SK-N-SH treated with all-trans-retinoic acid at 6 μM for 48 hours (cell line): ENCODE measurements around the gene SLC7A5.
A peak's percentile ranks its signal among the peaks of the same experiment; 100 is the strongest.
"Not testable (repeated sequence)": the region's sequence is repeated elsewhere in the genome, so short reads cannot be mapped to it uniquely, and the experiment has no call there.

Source experiments
- ATAC-seq: fragments of 200-7000 bp; cut with Tn5 transposase; 3 replicates; pipeline ENCODE4 v1.9.1; 2020; ENCODE audit warnings: mild to moderate bottlenecking, moderate library complexity
- ARNTL ChIP-seq: fragments of 450-650 bp; formaldehyde crosslinking; IDR thresholded peaks from 2 replicates; pipeline ENCODE4 v1.5.0; 2020; ENCODE audit warnings: low read depth, mild to moderate bottlenecking, moderate library complexity, borderline replicate concordance
- BACH2 ChIP-seq: fragments of 250-450 bp; sonication (Bioruptor Pico); IDR thresholded peaks from 2 replicates; pipeline ENCODE4 v1.9.0; 2021; ENCODE audit warnings: mild to moderate bottlenecking, borderline replicate concordance
- GLIS3 ChIP-seq: fragments of 250-450 bp; sonication (Bioruptor Pico); IDR thresholded peaks from 2 replicates; pipeline ENCODE4 v1.5.0; 2020; ENCODE audit warnings: mild to moderate bottlenecking, moderate library complexity
- OSR1 ChIP-seq: fragments of 250-450 bp; sonication (Bioruptor Pico); IDR thresholded peaks from 2 replicates; pipeline ENCODE4 v1.8.0; 2022; ENCODE audit warnings: moderate library complexity, mild to moderate bottlenecking, inconsistent platforms
- RARB ChIP-seq: fragments of 250-450 bp; sonication (Bioruptor Pico); IDR thresholded peaks from 2 replicates; pipeline ENCODE4 v1.8.0; 2021; ENCODE audit warnings: mild to moderate bottlenecking, moderate library complexity
- TCF4 ChIP-seq: fragments of 250-450 bp; sonication (Bioruptor Pico); IDR thresholded peaks from 2 replicates; pipeline ENCODE4 v1.8.0; 2021; ENCODE audit warnings: mild to moderate bottlenecking, moderate library complexity, borderline replicate concordance
- ZFP3 ChIP-seq: fragments of 250-450 bp; sonication (Bioruptor Pico); IDR thresholded peaks from 2 replicates; pipeline ENCODE4 v1.5.0; 2020; ENCODE audit warnings: mild to moderate bottlenecking, moderate library complexity
- ZNF8 ChIP-seq: fragments of 450-650 bp; formaldehyde crosslinking; IDR thresholded peaks from 2 replicates; pipeline ENCODE4 v1.5.0; 2020; ENCODE audit warnings: mild to moderate bottlenecking, moderate library complexity
- TF ChIP-seq, protein P1 (sequence below): fragments of 250-450 bp; sonication (Bioruptor Pico); IDR thresholded peaks from 2 replicates; pipeline ENCODE4 v1.5.0; 2020; ENCODE audit warnings: mild to moderate bottlenecking, moderate library complexity

The SLC7A5 gene

DNA sequence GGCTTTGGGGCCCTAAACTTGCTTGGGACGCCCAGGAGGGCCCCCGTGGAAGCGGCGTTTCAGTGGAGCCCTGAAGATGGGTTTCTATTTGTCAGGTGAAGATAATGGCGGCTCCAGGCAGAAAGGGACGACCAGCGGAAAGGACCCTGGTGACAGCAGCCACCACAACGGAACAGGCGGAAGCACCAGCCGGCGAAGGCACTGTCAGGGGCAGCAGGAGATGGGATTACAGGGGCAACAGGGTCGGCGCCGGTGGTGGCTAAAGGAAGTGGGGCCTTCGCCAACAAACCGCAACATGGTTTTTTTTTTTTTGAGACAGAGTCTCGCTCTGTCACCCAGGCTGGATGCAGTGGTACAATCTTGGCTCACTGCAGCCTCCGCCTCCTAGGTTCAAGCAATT, 43.4 kb upstream of the SLC7A5 start:
- ATAC-seq: not testable (repeated sequence)

GRCh38 chr16:87911106-87911763, 41.9 kb upstream of the SLC7A5 start:
- peak; percentile 71 for ATAC-seq
- peak; percentile 39; the same call in 1 of the 2 replicates for TF ChIP-seq TCF4 (CRISPR knock-in tag)
- peak; percentile 48; the same call in 1 of the 2 replicates for TF ChIP-seq ZFP3 (CRISPR knock-in tag)

- peak; percentile 90 for ATAC-seq
Observed at GRCh38 chr16:87909203-87909935, 40.1 kb upstream of the SLC7A5 start.

DNA sequence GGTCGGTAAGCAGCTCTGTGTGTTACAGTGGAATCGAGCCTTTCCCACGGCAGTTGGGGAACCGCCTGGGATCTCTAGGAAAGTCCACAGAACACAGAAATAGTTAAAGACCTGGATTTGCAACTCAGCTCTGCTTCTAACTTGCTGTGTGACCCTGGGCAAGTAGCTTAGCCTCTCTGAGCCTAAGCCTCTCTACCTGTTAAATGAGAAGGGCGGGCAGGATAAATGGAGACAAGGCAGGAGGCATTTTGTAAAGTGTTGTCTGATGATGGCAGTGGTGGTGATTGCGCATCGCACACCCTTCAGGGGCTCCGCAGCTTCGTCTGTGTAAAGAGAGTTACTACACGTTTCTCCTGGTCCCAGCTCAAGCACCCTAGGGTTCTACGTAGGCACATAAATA, 38.8 kb upstream of the SLC7A5 start:
- not testable (repeated sequence) for ATAC-seq

DNA sequence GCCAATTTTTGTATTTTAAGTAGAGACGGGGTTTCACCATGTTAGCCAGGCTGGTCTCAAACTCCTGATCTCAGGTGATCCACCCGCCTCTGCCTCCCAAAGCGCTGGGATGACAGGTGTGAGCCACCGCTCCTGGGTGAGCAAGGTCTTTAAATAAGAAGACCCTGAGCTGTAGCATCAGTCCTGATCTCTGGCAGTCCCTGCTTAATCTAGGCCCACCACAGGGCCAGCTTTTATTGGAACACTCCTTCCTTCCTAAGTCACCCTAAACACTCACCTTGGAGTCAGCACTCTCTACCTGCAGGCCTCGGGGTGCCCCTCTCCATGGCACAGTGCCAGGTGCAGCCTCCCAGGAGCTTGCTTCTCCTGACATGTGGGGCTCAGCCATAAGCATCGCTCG, 36.2 kb upstream of the SLC7A5 start:
- not testable (repeated sequence) for ATAC-seq

- ATAC-seq: 0 out of 3 replicates have a peak, but pooled peaks have one; percentile 23
Observed at GRCh38 chr16:87904963-87905362, 35.7 kb upstream of the SLC7A5 start.

DNA sequence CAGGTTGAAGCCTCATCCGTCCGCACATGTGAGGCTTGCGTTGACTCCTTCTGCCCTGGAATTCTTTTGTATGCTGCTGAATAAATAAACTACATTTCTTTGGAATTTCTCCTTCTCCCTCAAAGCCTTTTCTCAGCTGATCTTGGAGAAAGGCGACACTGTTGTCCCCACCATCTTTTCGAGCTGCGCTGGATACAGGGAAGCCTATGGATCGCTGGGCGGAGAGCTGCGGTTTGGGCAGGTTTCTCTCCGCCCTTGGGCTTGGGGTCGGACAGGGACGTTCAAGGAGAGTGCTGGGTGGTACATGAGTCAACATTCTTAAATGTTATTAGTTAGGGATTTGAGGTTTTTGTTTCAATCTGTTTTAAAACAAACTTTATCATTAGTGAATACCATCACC, 31.2 kb upstream of the SLC7A5 start:
- not testable (repeated sequence) for ATAC-seq

DNA sequence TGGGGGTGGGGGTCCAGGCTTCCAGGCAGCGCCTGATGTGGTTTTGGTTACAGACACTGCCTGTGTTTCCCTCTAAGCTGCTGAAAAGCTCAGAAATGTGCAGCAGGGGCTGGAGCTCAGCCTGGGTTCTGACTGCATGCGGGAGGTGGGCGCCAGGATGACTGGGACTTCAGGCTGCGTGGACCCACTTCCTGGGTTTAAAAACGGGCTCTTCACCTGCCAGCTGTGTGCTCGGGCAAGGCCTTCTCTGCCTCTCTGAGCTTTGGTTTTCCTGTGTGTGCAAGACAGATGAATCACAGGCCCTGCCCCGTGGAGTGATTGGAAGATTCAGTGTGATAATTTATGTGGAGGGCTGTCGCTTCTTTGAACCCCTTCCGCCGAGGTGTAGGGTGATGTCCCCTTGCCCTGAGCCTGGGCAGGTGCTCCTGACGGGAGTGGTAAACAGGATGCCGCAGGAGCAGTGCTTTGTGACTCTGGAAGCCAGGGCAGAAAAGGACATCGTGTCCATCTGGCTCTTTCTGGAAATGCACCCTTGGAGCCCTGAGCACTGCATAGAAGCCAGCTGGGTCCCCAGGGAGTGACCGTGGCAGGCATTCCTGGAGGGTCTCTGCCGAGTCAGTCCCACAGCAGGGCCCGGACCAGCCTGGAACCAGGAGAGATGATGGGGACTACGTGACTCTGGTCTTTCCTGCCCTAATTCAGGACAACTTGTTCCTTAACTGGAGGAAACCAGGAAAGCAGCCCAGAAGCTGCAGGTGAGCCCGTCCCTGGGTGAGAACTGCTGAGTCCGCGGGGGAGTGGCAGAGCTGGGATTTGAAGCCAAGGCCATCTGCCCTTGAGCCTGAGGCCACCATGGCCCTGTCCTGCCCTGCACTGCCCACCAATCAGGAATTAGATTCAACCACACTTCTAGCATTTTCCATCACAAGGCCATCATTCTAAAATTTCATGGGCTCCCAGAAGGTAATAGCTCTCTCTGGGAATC, 28.5 kb upstream of the SLC7A5 start:
- TF ChIP-seq ZNF8 (no peak), GLIS3 (CRISPR knock-in tag) (no peak), ARNTL (no peak), OSR1 (CRISPR knock-in tag) (no peak), BACH2 (no peak), RARB (CRISPR knock-in tag) (no peak)
- TF ChIP-seq, protein P1, sequence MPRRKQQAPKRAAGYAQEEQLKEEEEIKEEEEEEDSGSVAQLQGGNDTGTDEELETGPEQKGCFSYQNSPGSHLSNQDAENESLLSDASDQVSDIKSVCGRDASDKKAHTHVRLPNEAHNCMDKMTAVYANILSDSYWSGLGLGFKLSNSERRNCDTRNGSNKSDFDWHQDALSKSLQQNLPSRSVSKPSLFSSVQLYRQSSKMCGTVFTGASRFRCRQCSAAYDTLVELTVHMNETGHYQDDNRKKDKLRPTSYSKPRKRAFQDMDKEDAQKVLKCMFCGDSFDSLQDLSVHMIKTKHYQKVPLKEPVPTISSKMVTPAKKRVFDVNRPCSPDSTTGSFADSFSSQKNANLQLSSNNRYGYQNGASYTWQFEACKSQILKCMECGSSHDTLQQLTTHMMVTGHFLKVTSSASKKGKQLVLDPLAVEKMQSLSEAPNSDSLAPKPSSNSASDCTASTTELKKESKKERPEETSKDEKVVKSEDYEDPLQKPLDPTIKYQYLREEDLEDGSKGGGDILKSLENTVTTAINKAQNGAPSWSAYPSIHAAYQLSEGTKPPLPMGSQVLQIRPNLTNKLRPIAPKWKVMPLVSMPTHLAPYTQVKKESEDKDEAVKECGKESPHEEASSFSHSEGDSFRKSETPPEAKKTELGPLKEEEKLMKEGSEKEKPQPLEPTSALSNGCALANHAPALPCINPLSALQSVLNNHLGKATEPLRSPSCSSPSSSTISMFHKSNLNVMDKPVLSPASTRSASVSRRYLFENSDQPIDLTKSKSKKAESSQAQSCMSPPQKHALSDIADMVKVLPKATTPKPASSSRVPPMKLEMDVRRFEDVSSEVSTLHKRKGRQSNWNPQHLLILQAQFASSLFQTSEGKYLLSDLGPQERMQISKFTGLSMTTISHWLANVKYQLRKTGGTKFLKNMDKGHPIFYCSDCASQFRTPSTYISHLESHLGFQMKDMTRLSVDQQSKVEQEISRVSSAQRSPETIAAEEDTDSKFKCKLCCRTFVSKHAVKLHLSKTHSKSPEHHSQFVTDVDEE (CRISPR knock-in tag): no peak
- ATAC-seq: no peak

GRCh38 chr16:87896924-87897520, 27.7 kb upstream of the SLC7A5 start:
- not testable (repeated sequence) for ATAC-seq

GRCh38 chr16:87896176-87896890, 27.0 kb upstream of the SLC7A5 start:
- ATAC-seq: not testable (repeated sequence)
